HG03575 (cell line): ENCODE data around the gene FCRL5.

Experiments
- ATAC-seq: cut with Tn5 transposase; IDR thresholded peaks from one replicate; pipeline ENCODE4 v1.9.1; 2021; ENCODE audit not compliant: unreplicated experiment, insufficient number of reproducible peaks, low FRiP score; ENCODE audit errors: extremely low read depth

Gene FCRL5

GRCh38 chr1:157466011-157466410 lies 86.3 kb downstream of the FCRL5 start:
- no peak for ATAC-seq
